IMR-90 (cell line): Measurements from ENCODE around the gene SLC43A2. TPM values are rescaled to one million over a fixed set of nuclear protein-coding genes. Genes with fewer than 3 reads are reported as not detected.

Source experiments
- ATAC-seq: fragments of 200-7000 bp; cut with Tn5 transposase; 2 replicates; pipeline ENCODE4 v1.9.1; 2020; ENCODE audit warnings: low read depth, mild to moderate bottlenecking, moderate library complexity
- BruUV-seq: library from RNA; stranded (reverse); fragments of 400-500 nt; replicated peaks from 2 replicates; lab custom pipeline; 2021; lab: Mats Ljungman, UMichigan
- CTCF ChIA-PET: fragments of 300-600 bp; formaldehyde crosslinking; extraction: SDS; loops from one replicate; lab custom pipeline; 2021; ENCODE audit warnings: antibody characterized with exemption; lab: Yijun Ruan, JAX
- POLR2A ChIA-PET: fragments of 300-600 bp; sonication (Branson Sonifier 250); formaldehyde crosslinking; loops from one replicate; lab custom pipeline; 2022; ENCODE audit warnings: antibody characterized with exemption; ENCODE audit not compliant: unreplicated experiment; lab: Charles Lee
- DNase-seq: peaks from one replicate; pipeline ENCODE4 v3.0.0; 2013
- H2AFZ ChIP-seq: replicated peaks from 2 replicates; pipeline ENCODE3; 2013; ENCODE audit warnings: low read length, mild to moderate bottlenecking; ENCODE audit not compliant: poor library complexity
- H2AK5ac ChIP-seq: 2 replicates; pipeline ENCODE4 v1.6.1; 2013; ENCODE audit warnings: low read depth, low read length, inconsistent platforms
- H2AK9ac ChIP-seq: replicated peaks from 2 replicates; pipeline ENCODE3; 2013; ENCODE audit warnings: mild to moderate bottlenecking, low read depth, low read length, moderate library complexity; ENCODE audit not compliant: poor library complexity
- H2BK120ac ChIP-seq: 2 replicates; pipeline ENCODE4 v1.6.1; 2013; ENCODE audit warnings: low read depth, low read length, inconsistent platforms
- H2BK15ac ChIP-seq: 3 replicates; pipeline ENCODE4 v1.6.1; 2013; ENCODE audit warnings: low read depth, low read length, inconsistent platforms
- H2BK20ac ChIP-seq: 2 replicates; pipeline ENCODE4 v1.6.1; 2013; ENCODE audit warnings: low read depth, mild to moderate bottlenecking, inconsistent platforms, low read length, moderate library complexity
- H2BK5ac ChIP-seq: 2 replicates; pipeline ENCODE4 v1.6.1; 2013; ENCODE audit warnings: mild to moderate bottlenecking, low read depth, low read length, inconsistent platforms; ENCODE audit not compliant: poor library complexity, severe bottlenecking
- H3K14ac ChIP-seq: replicated peaks from 2 replicates; pipeline ENCODE4 v1.6.1; 2013; ENCODE audit warnings: low read depth, low read length, inconsistent platforms
- H3K18ac ChIP-seq: 2 replicates; pipeline ENCODE4 v1.6.1; 2013; ENCODE audit warnings: low read depth, low read length, control low read depth
- H3K23ac ChIP-seq: 2 replicates; pipeline ENCODE4 v1.6.1; 2013; ENCODE audit warnings: low read depth, low read length, inconsistent platforms
- H3K27ac ChIP-seq: 2 replicates; pipeline ENCODE4 v1.5.1; 2013; ENCODE audit warnings: mild to moderate bottlenecking, control low read depth, low read length; ENCODE audit not compliant: insufficient read depth
- H3K27me3 ChIP-seq: 2 replicates; pipeline ENCODE4 v1.6.1; 2013; ENCODE audit warnings: low read length; ENCODE audit not compliant: control insufficient read depth, insufficient read depth
- H3K36me3 ChIP-seq: 2 replicates; pipeline ENCODE4 v1.6.1; 2013; ENCODE audit warnings: low read length, mixed read lengths; ENCODE audit not compliant: control insufficient read depth, insufficient read depth
- H3K4ac ChIP-seq: 2 replicates; pipeline ENCODE4 v1.6.1; 2013; ENCODE audit warnings: low read depth, low read length, inconsistent platforms
- H3K4me1 ChIP-seq: 2 replicates; pipeline ENCODE4 v1.6.1; 2013; ENCODE audit warnings: low read length, mixed read lengths; ENCODE audit not compliant: control insufficient read depth, insufficient read depth
- H3K4me2 ChIP-seq: 2 replicates; pipeline ENCODE4 v1.6.1; 2013; ENCODE audit warnings: low read depth, mild to moderate bottlenecking, control low read depth, low read length, moderate library complexity
- H3K4me3 ChIP-seq: 2 replicates; pipeline ENCODE4 v1.5.1; 2013; ENCODE audit warnings: low read depth, mild to moderate bottlenecking, control low read depth, low read length, moderate library complexity; ENCODE audit not compliant: insufficient read depth
- H3K56ac ChIP-seq: 2 replicates; pipeline ENCODE4 v1.6.1; 2013; ENCODE audit warnings: low read length, inconsistent platforms; ENCODE audit not compliant: insufficient read depth; ENCODE audit errors: extremely low read depth
- H3K79me1 ChIP-seq, 2 experiments: 2 replicates each; pipeline ENCODE4 v1.6.1; 2013; ENCODE audit warnings: low read length in 2 of 2, inconsistent platforms in 1 of 2, low read depth in 1 of 2
- H3K9ac ChIP-seq: 2 replicates; pipeline ENCODE4 v1.6.1; 2013; ENCODE audit warnings: low read depth, low read length, control low read depth
- H3K9me1 ChIP-seq: 2 replicates; pipeline ENCODE4 v1.6.1; 2013; ENCODE audit warnings: low read length, inconsistent platforms; ENCODE audit not compliant: insufficient read depth
- H3K9me3 ChIP-seq: 2 replicates; pipeline ENCODE4 v1.6.1; 2013; ENCODE audit warnings: low read length; ENCODE audit not compliant: control insufficient read depth, insufficient read depth
- H4K20me1 ChIP-seq: 2 replicates; pipeline ENCODE4 v1.6.1; 2013; ENCODE audit warnings: low read length, inconsistent platforms; ENCODE audit not compliant: insufficient read depth
- H4K5ac ChIP-seq: 2 replicates; pipeline ENCODE4 v1.6.1; 2013; ENCODE audit warnings: mild to moderate bottlenecking, low read depth, low read length, control low read depth
- H4K8ac ChIP-seq, 2 experiments: 2 replicates each; pipeline ENCODE4 v1.6.1; 2013; ENCODE audit warnings: low read depth in 2 of 2, low read length in 2 of 2, control low read depth in 1 of 2, inconsistent platforms in 1 of 2
- H4K91ac ChIP-seq: 2 replicates; pipeline ENCODE4 v1.6.1; 2013; ENCODE audit warnings: low read depth, low read length, inconsistent platforms; ENCODE audit not compliant: insufficient read depth
- BHLHE40 ChIP-seq: fragments of 150-350 bp; IDR thresholded peaks from 2 replicates; pipeline ENCODE4 v1.6.1; 2016; ENCODE audit warnings: mild to moderate bottlenecking, low read depth, low read length
- CEBPB ChIP-seq: IDR thresholded peaks from 2 replicates; pipeline ENCODE4 v1.6.1; 2012; ENCODE audit warnings: low read depth, low read length, improper control_type of control experiment
- CHD1 ChIP-seq: IDR thresholded peaks from 2 replicates; pipeline ENCODE4 v1.6.1; 2012; ENCODE audit warnings: low read depth, low read length, improper control_type of control experiment
- ELK1 ChIP-seq: fragments of 150-350 bp; IDR thresholded peaks from 2 replicates; pipeline ENCODE4 v1.6.1; 2016; ENCODE audit warnings: low read depth, mild to moderate bottlenecking, low read length, moderate library complexity, borderline replicate concordance
- FOS ChIP-seq: fragments of 150-350 bp; IDR thresholded peaks from 2 replicates; pipeline ENCODE4 v1.6.1; 2016; ENCODE audit warnings: low read depth, low read length
- MAFK ChIP-seq: IDR thresholded peaks from 2 replicates; pipeline ENCODE4 v1.6.1; 2012; ENCODE audit warnings: low read depth, low read length, improper control_type of control experiment
- MAZ ChIP-seq: IDR thresholded peaks from 2 replicates; pipeline ENCODE4 v1.6.1; 2012; ENCODE audit warnings: low read depth, mild to moderate bottlenecking, low read length, improper control_type of control experiment, moderate library complexity, borderline replicate concordance
- MXI1 ChIP-seq: IDR thresholded peaks from 2 replicates; pipeline ENCODE4 v1.6.1; 2012; ENCODE audit warnings: low read depth, mild to moderate bottlenecking, low read length, moderate library complexity, borderline replicate concordance
- NFE2L2 ChIP-seq: fragments of 150-350 bp; IDR thresholded peaks from 2 replicates; pipeline ENCODE4 v1.6.1; 2016; ENCODE audit warnings: low read depth, mild to moderate bottlenecking, low read length
- POLR2A ChIP-seq: IDR thresholded peaks from 2 replicates; pipeline ENCODE4 v1.6.1; 2012; ENCODE audit warnings: mild to moderate bottlenecking, low read depth, low read length
- RAD21 ChIP-seq: IDR thresholded peaks from 2 replicates; pipeline ENCODE4 v1.6.1; 2012; ENCODE audit warnings: low read length, improper control_type of control experiment
- RCOR1 ChIP-seq: IDR thresholded peaks from 2 replicates; pipeline ENCODE4 v1.6.1; 2012; ENCODE audit warnings: mild to moderate bottlenecking, low read length, improper control_type of control experiment; ENCODE audit not compliant: insufficient replicate concordance
- RFX5 ChIP-seq: IDR thresholded peaks from 2 replicates; pipeline ENCODE4 v1.8.0; 2012; ENCODE audit warnings: low read depth, mild to moderate bottlenecking, low read length, moderate library complexity
- SMC3 ChIP-seq: fragments of 150-350 bp; IDR thresholded peaks from 2 replicates; pipeline ENCODE4 v1.6.1; 2016; ENCODE audit warnings: low read depth, mild to moderate bottlenecking, antibody characterized with exemption, low read length, moderate library complexity
- USF2 ChIP-seq: fragments of 150-350 bp; IDR thresholded peaks from 2 replicates; pipeline ENCODE4 v1.6.1; 2017; ENCODE audit warnings: mild to moderate bottlenecking, antibody characterized with exemption, low read length, low read depth
- WGBS, 2 experiments: methylation state at CpG; one replicate each; pipeline versions ENCODE4 v1.1.5 to v1.1.7; 2013; ENCODE audit warnings: missing lambda C conversion rate in 2 of 2; ENCODE audit not compliant: insufficient read length in 1 of 2; ENCODE audit errors: extremely low coverage in 2 of 2; 5-methylcytosine and 5-hydroxymethylcytosine counted together
- dilution Hi-C: fragments of 300-500 bp; cut with HindIII; formaldehyde crosslinking; loops from one replicate; pipeline ENCODE4 v1.14.3; 2018; ENCODE audit warnings: low sequenced_read_pairs; ENCODE audit not compliant: unreplicated experiment
- in situ Hi-C: fragments of 300-500 bp; cut with MboI; formaldehyde crosslinking; loops from 3 replicates; pipeline ENCODE4 v1.14.3; 2019; ENCODE audit warnings: low sequenced_read_pairs, inconsistent platforms, mixed read lengths
- intact Hi-C: fragments of 100-400 bp; cut with micrococcal nuclease; formaldehyde crosslinking; loops from 2 replicates; pipeline ENCODE4 v1.10.0; 2022
- polyA plus RNA-seq, 3 experiments: library from polyadenylated mRNA; depleted of rRNA; stranded (reverse); fragments of >200 nt; gene quantifications; 2 replicates each; pipeline ENCODE4 v1.2.3, GENCODE V29; 2012; ENCODE audit warnings: low replicate concordance in 1 of 3
- total RNA-seq: library from RNA; depleted of rRNA; stranded (reverse); fragments of >200 nt; gene quantifications from 2 replicates; pipeline ENCODE4 v1.2.3, GENCODE V29; 2012
- TF ChIP-seq, protein P1 (sequence below): conservative IDR thresholded peaks from 2 replicates; pipeline ENCODE4 v1.5.1; 2012; ENCODE audit warnings: mild to moderate bottlenecking, low read depth, low read length, improper control_type of control experiment

Gene SLC43A2
- total and polyA plus RNA-seq, 2 of the 4 experiments (the other 2 are of a cell fraction): 3.8 to 9.0 TPM

- Histone ChIP-seq H3K18ac (no peak overlapping the region), H3K36me3 (peaks cover 41% of the 10 kb centered on the region), H3K79me1 (peaks cover 11 to 31% of the 10 kb centered on the region in 2 experiments), H3K9me1 (0 out of 2 replicates have a peak, but pooled peaks cover 7% of the 10 kb centered on the region), H4K20me1 (peaks cover 11% of the 10 kb centered on the region; the same call in 1 of the 2 replicates), H3K56ac (no peak overlapping the region), H2AFZ (no peak overlapping the region), H3K27me3 (no peaks in the 10 kb centered on the region), H3K9me3 (no peaks in the 10 kb centered on the region), H3K27ac (no peak overlapping the region), H3K4me3 (no peak overlapping the region), H2BK5ac (no peak overlapping the region), H2BK15ac (no peak overlapping the region), H3K14ac (no peak overlapping the region), H2AK9ac (no peak overlapping the region), H4K5ac (no peak overlapping the region), H3K4me1 (no peaks in the 10 kb centered on the region), H2BK120ac (no peak overlapping the region), H3K23ac (no peak overlapping the region), H4K8ac (no peak overlapping the region), H4K91ac (no peak overlapping the region), H2BK20ac (no peak overlapping the region), H3K4ac (no peak overlapping the region), H2AK5ac (no peak overlapping the region), H3K9ac (no peak overlapping the region), H3K4me2 (no peak overlapping the region)
- no TSS peak for BruUV-seq
- TF ChIP-seq FOS (no peak), BHLHE40 (no peak), RCOR1 (no peak), POLR2A (no peak), NFE2L2 (no peak), RAD21 (no peak), CHD1 (no peak), MAFK (no peak), MAZ (no peak), SMC3 (no peak), CEBPB (no peak), RFX5 (no peak), USF2 (no peak), MXI1 (no peak), ELK1 (no peak)
- TF ChIP-seq, protein P1, sequence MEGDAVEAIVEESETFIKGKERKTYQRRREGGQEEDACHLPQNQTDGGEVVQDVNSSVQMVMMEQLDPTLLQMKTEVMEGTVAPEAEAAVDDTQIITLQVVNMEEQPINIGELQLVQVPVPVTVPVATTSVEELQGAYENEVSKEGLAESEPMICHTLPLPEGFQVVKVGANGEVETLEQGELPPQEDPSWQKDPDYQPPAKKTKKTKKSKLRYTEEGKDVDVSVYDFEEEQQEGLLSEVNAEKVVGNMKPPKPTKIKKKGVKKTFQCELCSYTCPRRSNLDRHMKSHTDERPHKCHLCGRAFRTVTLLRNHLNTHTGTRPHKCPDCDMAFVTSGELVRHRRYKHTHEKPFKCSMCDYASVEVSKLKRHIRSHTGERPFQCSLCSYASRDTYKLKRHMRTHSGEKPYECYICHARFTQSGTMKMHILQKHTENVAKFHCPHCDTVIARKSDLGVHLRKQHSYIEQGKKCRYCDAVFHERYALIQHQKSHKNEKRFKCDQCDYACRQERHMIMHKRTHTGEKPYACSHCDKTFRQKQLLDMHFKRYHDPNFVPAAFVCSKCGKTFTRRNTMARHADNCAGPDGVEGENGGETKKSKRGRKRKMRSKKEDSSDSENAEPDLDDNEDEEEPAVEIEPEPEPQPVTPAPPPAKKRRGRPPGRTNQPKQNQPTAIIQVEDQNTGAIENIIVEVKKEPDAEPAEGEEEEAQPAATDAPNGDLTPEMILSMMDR: no peak
- dilution Hi-C loops (no loop called here), intact Hi-C loops (no loop called here), in situ Hi-C loops (no loop called here)
- CTCF ChIA-PET: no interaction called here
- 74% methylated on average over 6 of the region's 8 CpGs; no CpG with 5 or more reads in 1 of the 2 experiments for WGBS, 2 experiments
- POLR2A ChIA-PET: no interaction called here
- no peak for ATAC-seq
- DNase-seq: no peak
Observed at GRCh38 chr17:1542316-1542715, 86.3 kb downstream of the SLC43A2 start.
